ENCODE results near the gene NPIPB8.
"Not testable (repeated sequence)": the region's sequence is repeated elsewhere in the genome, so short reads cannot be mapped to it uniquely, and the experiment has no call there.

NPIPB8 gene

DNA sequence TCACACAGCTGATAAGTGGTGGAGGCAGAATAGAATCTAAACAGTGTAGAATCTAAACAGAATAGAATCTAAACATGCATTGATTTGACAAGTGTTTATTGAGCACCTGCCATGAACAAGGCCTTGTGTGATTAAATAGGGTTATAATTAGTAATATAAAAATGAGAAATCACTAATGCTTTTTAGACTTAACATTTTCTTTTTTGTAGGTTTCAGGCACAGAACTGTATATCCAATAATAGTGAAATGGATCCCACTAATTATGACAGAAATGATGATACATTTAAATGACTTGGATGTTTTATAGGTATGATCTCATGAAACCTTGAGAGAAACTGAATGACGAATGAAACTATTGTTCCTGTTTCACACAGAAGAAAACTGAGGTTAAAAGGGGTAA is at the start of gene NPIPB8:
NPIPB8 (plus strand) TSS at position 301 of the 400 bp plus-strand sequence. CDS start 296 bp downstream, outside the sequence.
- DNase-seq (ENCODE audit: low read depth in 3 of 3), result not testable (repeated sequence)

DNA sequence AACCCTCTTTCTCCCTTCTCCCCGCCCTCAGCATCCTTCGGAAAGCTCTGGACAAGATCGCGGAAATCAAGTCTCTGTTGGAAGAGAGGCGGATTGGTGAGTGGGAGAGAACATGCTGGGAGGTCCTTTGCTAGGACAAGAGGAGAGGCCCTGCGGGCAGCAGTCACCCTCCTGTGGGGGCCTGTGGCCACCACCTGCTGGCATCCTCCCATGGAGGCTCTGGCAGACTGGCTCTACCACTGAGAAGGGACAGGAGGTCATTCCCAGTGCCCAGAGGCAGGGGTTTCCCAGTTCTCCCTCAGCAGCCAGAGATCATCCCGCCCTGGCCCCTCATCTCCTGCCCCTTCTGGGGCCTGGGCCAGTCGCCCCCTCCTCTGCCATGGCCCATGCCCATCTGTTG is 48.8 kb upstream of the NPIPB8 start:
- no peak for DNase-seq (ENCODE audit: low read depth in 3 of 3)

DNA sequence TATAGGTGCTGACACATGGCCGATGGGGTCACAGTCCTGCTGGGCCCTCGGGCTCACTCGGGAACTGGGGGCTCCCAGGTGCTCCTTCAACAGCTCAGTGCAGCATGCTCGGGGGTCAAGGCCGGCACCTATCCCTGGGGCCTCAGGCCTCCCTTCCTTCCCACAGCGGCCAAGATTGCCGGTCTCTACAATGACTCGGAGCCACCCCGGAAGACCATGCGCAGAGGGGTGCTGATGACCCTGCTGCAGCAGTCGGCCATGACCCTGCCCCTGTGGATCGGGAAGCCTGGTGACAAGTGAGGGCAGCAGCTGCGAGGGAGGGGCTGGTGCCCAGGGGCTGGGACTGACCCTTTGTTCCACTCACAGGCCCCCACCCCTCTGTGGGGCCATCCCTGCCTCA is 47.9 kb upstream of the NPIPB8 start:
- DNase-seq (ENCODE audit: low read depth in 3 of 3), result no peak

DNA sequence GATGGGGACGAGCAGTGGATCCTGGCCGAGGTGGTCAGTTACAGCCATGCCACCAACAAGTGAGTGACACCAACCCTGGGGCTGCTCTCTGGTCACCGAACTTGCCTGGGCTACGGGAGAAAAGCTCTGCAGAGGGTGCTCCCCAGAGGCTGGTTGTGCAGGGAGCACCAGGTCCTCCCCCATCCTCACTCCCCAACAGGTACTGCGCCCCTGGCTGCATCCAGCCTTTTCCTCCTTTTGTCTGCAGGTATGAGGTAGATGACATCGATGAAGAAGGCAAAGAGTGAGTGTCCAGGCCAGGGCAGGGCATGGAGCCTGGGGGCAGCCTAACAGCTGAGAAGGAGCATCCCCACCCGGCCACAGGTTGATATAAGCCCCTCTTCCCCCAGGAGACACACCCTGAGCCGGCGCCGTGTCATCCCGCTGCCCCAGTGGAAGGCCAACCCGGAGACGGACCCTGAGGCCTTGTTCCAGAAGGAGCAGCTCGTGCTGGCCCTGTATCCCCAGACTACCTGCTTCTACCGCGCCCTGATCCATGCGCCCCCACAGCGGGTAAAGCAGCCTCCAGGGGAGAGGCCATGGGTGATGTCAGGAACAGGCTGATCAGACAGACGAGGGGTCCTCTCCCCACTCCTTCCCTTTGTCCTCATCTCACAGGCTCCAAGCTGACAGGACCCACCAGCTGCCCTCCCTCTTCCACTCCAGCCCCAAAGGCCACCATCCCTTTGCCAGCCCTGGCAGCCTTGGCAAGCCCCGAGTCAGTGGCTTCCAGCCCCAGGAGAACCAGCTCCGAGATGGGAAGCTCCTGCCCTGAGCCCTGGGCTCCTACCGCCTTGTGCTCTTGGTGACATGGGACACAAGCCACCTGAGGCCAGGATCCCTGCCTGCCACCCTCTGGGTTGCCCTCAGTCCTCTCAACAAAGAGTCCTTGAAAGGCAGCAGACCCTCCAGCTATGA is 47.2 kb upstream of the NPIPB8 start:
- DNase-seq (ENCODE audit: low read depth in 3 of 3), result no peak

DNA sequence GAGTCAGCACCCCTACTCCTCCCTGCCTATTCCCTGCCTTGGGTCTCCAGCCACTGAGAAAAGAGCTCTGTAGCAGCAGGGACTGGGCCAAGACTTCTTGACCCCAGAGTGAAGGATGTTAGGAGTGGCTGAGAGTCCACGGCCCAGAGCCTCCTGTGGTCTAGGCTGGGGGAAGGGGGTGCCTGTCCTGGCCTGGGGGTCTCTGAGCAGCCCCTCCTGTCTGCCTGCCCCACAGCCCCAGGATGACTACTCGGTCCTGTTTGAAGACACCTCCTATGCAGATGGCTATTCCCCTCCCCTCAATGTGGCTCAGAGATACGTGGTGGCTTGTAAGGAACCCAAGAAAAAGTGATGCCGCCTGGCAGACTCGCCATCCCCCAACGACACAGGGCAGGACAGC is 46.5 kb upstream of the NPIPB8 start:
- DNase-seq (ENCODE audit: low read depth in 3 of 3), result no peak

DNA sequence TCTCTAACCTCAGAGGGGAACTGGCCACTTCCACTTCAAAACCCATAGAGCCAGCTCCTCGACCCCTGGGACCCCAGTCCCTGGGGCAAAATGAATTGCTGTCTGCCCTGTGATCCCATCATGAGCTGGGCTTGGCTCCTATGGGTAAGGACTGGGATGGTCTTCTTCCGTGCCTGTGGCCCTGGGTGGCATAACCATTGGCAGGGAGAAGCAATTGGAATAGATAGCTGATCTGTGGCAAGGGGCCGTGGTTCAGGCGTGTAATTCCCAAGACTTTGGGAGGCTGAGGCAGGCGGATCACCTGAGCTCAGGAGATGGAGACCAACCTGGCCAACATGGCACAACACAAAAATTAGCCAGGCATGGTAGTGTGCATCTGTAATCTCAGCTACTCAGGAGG is 45.4 kb upstream of the NPIPB8 start:
- no peak for DNase-seq (ENCODE audit: low read depth in 3 of 3)

DNA sequence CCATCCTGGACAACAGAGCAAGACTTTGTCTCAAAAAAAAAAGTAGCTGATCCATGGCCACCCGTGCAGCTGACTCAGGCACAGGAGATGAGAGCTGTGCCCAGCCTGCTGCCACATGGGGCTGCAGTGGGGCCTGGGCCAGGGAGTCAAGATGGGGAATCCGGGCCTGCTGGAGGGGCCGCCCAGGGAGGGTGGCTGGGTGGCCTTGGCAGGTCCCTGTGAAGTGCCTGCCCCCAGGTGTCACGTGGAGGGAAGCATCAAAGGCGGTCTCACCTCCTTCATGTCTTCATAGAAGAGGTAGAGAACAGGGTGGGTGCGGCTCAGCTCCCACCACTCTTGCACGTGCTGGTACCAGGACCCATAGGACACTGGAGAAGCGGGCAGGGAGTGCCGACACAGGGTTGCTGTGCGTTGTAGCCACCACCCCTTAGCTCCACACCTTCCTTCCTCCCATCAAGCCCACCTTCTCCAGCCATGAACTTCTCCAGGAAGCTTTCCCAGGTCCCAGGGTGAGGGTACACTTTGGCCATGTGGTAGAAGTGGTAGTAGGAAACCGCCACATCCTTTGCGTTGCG is 44.8 kb upstream of the NPIPB8 start:
- no peak for DNase-seq (ENCODE audit: low read depth in 3 of 3)

DNA sequence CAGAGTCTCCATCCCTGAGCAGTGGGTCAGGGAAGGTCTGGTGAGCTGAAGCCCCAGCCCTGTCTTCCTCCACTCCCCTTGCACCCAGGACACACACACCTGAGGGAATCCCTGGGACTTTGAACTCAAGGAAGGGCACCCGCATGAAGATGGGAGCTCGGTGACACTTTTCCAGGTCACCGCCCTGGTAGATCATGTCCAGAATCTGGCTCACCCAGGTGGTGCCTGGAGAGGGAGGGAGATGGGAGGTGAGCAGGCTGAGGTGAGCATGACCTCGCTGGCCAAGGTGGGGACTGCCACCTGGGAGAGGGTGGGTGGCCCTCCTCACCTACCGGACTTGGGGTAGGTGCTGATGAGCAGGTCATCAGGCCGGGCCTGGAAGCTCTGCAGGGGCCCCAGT is 42.4 kb upstream of the NPIPB8 start:
- DNase-seq (ENCODE audit: low read depth in 3 of 3), result not testable (repeated sequence)

DNA sequence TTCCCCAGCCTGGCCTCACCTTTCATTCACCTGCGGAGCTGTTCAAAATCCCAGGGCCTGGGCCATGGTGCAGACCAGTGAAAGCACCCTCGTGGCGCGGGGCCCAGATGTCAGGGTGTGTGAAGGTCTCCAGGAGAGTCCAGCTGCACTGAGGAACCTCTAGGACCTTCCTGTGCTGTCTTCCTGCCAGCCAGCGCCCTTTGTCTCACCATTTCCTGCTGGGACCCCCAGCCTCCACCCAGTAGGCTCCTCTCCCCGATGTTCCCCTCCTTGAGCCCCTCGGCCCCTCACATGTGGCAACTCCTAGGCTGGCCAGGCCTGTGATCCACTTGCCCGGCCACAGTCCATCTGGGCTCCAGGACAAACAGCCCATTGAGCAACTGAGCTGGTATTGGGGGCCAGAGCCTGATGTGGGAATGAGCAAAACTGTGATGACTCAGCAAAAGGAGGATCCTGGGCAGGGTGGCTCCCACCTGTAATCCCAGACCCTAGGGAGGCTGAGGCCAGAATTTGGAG is 41.7 kb upstream of the NPIPB8 start:
- DNase-seq (ENCODE audit: low read depth in 3 of 3), result no peak

DNA sequence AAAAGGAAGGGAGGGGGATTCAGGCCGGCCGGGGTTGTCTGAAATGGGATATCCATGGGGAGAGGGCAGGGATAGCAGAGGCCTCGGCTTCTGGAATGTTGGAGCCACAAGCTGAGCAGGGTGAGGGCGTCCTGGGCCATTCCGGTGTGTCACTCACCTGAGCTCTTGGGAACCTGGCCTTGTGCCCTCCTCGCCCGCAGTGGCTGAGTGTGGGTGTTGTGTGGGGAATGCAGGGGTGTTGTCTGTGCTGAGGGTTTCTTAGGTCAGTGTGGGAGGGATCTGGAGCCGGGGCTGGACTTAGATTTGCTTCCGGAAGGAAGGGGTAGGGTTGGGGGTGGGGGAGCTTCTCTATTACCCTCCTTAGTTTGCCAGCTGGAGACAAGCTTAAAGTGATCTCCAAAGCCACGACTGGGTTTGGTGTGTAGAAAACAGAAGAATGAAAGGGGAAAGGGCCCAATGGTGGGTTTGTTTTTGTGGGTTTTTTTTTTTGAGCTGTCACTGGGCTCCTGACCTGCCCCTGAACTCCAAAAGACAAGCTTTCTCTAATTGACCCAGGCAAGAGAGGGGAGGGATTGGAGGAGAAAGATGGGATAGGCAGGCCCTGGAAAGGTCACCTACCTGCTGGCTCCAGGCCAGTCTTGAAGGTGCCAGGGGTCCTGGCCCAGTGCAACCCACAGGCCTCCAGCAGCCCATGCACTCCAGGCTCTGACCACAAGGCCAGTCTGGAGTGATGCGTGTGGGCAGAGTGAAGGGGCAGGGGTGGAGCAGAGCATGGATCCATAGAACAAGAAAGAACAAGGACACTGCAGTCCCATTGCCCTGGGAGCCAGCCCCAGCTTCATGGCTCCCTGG is 40.8 kb upstream of the NPIPB8 start, which contains the start of gene SULT1A2:
SULT1A2 (minus strand) TSS at position 211 of the 852 bp plus-strand sequence. CDS start 1,120 bp downstream, outside the sequence.
- no peak for DNase-seq (ENCODE audit: low read depth in 3 of 3)

DNA sequence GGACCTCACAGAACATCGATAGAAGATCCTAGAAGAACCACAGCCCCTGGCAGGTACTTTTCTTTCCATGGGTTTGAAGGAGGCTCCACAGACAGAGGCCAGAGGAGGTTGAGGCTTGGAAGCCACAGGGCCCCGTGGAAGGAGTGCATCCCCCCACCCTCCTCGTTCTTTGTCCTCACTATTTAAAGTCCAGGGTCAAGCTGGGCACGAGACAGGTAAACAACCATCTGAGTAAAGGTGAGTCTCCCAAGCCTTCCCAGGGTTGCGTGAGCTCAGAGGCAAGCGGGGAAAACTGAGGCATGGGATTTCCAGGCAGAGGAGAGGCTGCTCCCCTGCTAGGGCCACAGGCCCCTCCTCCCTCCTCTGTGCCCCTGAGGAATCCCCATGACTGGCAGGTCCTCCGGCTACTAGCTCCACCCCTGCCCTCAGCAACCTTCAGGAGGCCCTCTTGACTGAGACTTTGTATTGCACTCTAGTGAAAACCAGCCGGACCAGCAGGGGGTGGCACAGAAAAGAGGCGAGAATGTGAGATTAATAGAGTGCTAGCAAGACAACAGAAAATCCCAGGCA is 40.1 kb upstream of the NPIPB8 start:
- DNase-seq (ENCODE audit: low read depth in 3 of 3), result no peak

DNA sequence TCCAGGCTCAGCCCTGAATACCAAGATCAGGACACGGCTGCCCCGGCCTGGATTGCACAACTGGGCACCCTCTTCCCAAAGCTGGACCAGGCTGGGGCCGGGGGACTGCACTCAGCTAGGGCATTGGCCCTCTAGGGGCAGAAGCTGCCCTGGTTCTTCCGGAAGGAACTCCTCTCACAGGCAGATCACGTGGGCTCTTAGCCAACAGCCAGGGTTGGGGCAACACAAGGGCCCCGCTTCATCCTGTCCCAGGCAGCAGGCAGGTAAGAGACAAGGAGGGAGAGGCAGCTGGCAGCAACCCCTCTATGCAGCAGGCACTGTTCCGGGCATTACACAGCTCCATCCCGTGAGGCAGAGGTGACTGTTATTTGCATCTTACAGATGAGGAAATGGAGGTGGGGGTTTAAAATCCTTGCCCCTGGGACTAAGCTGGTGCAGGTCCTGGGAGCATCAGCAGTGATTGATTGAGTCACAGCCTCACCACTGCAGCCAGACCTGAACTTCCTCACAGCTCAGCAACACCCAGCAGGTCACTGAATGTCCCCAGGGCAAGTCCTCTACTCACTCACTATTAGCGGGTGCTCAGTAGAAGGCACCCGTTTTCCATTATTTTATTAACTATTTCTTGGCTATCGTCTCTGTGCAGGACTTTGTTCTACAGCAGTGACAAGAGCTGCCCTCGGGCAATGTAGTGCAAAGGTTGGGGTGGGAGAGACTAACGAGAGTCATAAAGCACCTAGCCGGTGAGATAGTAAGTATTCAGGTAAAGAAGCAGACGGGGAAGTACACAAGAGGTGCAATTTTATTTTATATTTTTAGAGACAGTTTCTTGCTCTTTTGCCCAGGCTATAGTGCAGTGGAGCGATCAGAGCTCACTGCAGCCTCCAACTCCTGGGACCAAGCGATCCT is 38.2 kb upstream of the NPIPB8 start:
- DNase-seq (ENCODE audit: low read depth in 3 of 3), result not testable (repeated sequence)

DNA sequence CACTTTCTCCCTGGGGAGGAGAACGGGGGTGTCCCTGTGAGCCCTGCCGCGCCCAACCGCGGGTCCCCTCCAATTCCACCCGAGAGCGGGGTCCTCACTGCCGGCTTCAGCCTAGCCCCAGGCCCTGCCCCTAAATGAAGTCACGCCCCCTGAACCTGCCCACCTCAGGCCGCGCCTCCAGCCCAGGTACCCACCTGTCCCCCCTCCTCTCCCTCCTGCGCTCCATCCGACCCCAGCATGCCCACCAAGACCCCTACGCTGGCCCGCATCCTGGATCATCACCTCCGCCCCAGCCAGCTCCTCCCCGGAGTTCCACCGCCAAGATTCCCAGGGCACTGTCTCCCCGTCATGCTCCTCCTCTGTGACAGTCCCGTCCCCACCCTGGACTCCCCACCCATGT is 36.9 kb upstream of the NPIPB8 start:
- DNase-seq (ENCODE audit: low read depth in 3 of 3), result not testable (repeated sequence)

DNA sequence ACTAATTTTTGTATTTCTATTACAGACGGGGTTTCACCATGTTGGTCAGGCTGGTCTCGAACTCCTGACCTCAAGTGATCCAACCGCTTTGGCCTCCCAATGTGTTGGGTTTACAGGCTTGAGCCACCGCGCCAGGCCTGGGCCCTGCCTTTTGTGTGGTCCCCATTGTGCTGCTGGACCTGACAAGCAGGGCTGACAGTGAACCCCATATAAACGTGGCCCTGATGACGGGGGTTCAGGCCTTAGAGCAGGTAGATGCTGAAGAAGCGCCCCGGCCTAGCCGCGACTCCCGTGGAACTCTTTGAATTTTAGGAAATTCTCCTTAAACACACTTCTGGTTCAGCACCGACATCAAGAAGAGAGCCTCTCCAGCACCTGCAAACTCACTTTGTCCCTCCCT is 36.3 kb upstream of the NPIPB8 start:
- not testable (repeated sequence) for DNase-seq (ENCODE audit: low read depth in 3 of 3)

DNA sequence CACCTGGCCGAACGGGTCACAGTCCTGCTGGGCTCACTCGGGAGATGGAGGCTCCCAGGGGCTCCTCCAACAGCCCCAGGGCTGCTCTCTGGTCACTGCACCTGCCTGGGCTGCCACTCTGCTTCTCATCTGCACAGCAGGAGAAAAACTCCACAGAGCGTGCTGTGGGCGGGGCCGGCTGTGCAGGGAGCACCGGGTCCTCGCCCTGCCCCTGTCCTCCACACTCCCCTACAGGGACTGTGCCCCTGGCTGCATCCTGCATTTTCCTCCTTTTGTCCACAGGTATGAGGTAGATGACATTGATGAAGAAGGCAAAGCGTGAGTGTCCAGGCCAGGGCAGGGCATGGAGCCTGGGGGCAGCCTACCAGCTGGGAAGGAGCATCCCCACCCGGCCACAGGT is 35.8 kb upstream of the NPIPB8 start:
- not testable (repeated sequence) for DNase-seq (ENCODE audit: low read depth in 3 of 3)

DNA sequence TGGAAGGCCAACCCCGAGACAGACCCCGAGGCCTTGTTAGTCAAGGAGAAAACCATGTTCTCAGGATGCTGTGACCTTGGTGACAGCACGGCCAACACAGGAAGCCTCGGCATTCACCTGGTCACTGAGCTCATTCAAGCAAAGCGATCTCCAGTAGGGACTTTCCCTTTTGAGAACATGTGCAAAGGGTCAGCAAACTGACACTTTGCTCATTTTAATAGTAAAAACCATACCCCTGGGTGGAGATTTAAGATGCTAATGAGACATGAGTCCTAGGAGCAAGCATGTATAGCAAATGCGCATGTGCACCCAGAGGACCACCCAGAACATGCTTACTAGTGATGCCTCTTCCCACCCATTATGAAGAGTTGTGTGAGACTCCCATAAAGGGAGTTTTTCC is 35.3 kb upstream of the NPIPB8 start:
- no peak for DNase-seq (ENCODE audit: low read depth in 3 of 3)

DNA sequence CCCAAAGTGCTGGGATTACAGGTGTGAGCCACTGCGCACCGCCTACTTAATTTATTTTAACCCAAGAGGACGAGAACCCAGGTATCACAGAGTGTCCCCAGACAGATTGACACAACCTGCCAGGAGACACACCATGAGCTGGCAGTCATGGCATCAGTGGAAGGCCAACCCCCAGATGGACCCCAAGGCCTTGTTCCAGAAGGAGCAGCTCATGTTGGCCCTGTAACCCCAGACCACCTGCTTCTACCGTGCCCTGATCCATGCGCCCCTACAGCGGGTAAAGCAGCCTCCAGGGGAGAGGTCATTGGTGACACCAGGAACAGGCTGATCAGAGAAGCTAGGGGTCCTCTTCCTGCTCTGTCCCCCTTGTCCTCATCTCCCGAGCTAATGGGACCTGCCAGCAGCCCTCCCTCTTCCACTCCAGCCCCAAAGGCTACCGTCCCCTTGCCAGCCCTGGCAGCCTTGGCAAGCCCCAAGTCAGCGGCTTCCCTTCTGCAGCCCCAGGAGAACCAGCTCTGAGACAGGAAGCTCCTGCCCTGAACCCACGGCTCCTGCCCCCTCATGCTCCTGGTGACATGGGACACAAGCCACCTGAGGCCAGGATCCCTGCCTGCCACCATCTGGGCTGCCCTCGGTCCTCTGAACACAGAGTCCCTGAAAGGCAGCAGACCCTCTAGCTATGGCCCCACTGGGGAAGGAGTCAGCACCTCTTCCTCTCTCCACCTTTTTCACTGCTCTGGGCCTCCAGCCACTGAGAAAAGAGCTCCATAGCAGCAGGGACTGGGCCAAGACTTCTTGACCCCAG is 34.3 kb upstream of the NPIPB8 start:
- no peak for DNase-seq (ENCODE audit: low read depth in 3 of 3)

DNA sequence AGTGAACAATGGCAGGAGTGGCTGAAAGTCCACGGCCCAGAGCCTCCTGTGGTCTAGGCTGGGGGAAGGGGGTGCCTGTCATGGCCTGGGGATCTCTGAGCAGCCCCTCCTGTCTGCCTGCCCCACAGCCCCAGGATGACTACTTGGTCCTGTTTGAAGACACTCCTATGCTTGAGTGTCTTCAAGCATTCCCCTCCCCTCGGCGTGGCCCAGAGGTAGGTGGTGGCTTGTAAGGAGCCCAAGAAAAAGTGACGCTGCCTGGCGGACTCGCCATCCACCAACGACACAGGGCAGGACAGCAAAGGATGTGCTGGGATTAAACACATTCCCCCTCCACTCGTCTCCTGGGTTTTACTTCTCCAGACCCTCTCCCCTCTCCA is 33.7 kb upstream of the NPIPB8 start:
- DNase-seq (ENCODE audit: low read depth in 3 of 3), result no peak

DNA sequence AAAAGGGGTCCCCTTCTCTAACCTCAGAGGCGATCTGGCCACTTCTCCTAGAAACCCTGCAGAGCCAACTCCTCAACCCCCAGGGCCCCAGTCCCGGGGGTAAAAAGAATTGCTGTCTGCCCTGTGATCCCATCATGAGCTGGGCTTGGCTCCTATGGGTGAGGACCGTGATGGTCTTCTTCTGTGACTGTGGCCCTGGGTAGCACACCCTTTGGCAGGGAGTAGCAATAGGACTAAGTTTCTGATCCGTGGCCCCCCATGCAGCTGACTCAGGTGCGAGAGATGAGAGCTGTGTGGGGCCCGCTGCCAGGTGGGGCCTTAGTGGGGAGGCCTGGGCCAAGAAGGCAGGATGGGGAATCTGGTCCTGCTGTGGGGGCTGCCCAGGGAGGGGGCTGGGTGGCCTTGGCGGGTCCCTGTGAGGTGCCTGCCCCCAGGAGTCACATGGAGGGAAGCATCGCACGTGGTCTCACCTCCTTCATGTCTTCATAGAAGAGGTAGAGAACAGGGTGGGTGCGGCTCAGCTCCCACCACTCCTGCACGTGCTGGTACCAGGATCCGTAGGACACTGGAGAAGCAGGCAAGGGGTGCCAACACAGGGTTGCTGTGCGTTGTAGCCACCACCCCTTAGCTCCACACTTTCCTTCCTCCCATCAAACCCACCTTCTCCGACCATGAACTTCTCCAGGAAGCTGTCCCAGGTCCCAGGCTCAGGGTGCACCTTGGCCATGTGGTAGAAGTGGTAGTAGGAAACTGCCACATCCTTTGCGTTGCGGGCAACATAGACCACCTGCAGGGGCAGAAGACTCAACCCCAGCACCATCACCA is 31.4 kb upstream of the NPIPB8 start:
- DNase-seq (ENCODE audit: low read depth in 3 of 3), result no peak
